ENCODE results near the gene XPO1. TPM values are rescaled to one million over a fixed set of nuclear protein-coding genes. Genes with fewer than 3 reads are reported as not detected.
"Not testable (repeated sequence)": the region's sequence is repeated elsewhere in the genome, so short reads cannot be mapped to it uniquely, and the experiment has no call there.

Gene XPO1, protein sequence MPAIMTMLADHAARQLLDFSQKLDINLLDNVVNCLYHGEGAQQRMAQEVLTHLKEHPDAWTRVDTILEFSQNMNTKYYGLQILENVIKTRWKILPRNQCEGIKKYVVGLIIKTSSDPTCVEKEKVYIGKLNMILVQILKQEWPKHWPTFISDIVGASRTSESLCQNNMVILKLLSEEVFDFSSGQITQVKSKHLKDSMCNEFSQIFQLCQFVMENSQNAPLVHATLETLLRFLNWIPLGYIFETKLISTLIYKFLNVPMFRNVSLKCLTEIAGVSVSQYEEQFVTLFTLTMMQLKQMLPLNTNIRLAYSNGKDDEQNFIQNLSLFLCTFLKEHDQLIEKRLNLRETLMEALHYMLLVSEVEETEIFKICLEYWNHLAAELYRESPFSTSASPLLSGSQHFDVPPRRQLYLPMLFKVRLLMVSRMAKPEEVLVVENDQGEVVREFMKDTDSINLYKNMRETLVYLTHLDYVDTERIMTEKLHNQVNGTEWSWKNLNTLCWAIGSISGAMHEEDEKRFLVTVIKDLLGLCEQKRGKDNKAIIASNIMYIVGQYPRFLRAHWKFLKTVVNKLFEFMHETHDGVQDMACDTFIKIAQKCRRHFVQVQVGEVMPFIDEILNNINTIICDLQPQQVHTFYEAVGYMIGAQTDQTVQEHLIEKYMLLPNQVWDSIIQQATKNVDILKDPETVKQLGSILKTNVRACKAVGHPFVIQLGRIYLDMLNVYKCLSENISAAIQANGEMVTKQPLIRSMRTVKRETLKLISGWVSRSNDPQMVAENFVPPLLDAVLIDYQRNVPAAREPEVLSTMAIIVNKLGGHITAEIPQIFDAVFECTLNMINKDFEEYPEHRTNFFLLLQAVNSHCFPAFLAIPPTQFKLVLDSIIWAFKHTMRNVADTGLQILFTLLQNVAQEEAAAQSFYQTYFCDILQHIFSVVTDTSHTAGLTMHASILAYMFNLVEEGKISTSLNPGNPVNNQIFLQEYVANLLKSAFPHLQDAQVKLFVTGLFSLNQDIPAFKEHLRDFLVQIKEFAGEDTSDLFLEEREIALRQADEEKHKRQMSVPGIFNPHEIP (N-terminal part only)
- polyA plus RNA-seq (2013, experiment 1 of 2), result 155 TPM
- polyA plus RNA-seq (2013, experiment 2 of 2), result 153 TPM

DNA sequence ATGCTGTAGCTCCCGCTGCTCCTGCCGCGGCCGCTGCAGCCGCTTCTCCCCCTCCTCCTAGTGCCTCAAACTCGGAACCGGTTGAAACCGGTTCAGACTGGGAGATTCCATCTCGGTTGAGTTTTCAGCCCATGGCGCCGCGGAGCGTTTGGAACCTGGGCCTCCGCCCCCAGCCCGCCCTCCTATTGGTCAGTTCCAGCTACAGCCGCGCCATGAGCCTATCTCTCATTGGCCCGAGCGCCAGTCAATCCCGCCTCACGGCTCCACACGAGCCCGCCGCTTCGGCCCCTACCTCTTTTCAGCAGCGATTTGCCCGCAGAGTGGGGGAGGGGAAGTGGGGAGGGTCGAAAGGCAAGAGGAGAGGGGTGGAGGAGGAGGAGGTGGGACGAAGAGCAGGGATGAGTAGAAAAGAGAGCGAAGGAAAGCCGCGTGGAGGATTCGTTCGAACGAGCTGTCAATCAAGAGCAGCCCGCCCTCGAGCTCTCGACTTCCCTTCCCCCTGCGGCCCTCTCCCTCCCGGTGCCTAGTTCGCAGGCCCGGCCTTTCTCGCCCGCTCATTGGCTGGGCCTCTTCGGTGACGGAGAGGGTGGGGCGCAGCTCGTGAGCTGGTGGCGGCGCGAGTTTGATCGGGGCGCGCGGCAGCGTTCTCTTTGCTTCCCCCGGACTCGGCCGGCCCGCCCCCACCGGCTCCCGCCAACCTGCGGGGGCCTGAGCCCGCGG lies at the start of gene XPO1:
Gene XPO1, minus strand, starts transcription at position 157 of the 720 bp plus-strand sequence. CDS start 4,459 bp downstream, outside the sequence.
- H3K4me2 ChIP-seq (ENCODE audit: low read length), result peak within 1 kb of the TSS; percentile 69
- no peak within 1 kb of the TSS for H2BK15ac ChIP-seq (replicated peaks; ENCODE audit: low read depth)
- DNase-seq, result peak; percentile 100
- H3K4me1 ChIP-seq (ENCODE audit: control insufficient read depth, low read depth, low read length), result peaks cover 3% of the 10 kb centered on the region
- no peaks in the 10 kb centered on the region for H3K27me3 ChIP-seq (ENCODE audit: insufficient read depth, low read length, poor library complexity)
- peak within 1 kb of the TSS; percentile 83 for H3K23ac ChIP-seq (ENCODE audit: low read length)
- H4K5ac ChIP-seq (ENCODE audit: low read length), result peak within 1 kb of the TSS; percentile 56
- peak within 1 kb of the TSS; percentile 81 for H2BK5ac ChIP-seq (ENCODE audit: low read length)
- H3K56ac ChIP-seq (ENCODE audit: low read length), result peak within 1 kb of the TSS; percentile 98
- H2BK120ac ChIP-seq (ENCODE audit: low read depth, low read length), result peak within 1 kb of the TSS; percentile 82
- H4K8ac ChIP-seq (ENCODE audit: low read depth, low read length), result peak within 1 kb of the TSS; percentile 93
- H3K79me1 ChIP-seq (ENCODE audit: low read length), result no peaks in the 10 kb centered on the region
- H3K4me3 ChIP-seq (ENCODE audit: low read length), result peak within 1 kb of the TSS; percentile 99
- H3K27ac ChIP-seq (ENCODE audit: low read depth, low read length), result peak within 1 kb of the TSS; percentile 95
- H3K18ac ChIP-seq (ENCODE audit: low read length), result peak within 1 kb of the TSS; percentile 99
- peaks cover 38% of the 10 kb centered on the region for H3K79me2 ChIP-seq (ENCODE audit: control insufficient read depth, insufficient read depth, low read length)
- H2AK5ac ChIP-seq (ENCODE audit: low read length), result peak within 1 kb of the TSS; percentile 89
- peak within 1 kb of the TSS; percentile 99 for H3K9ac ChIP-seq (ENCODE audit: low read length)
- peak within 1 kb of the TSS; percentile 100 for H3K4ac ChIP-seq (ENCODE audit: low read depth, low read length)
- no peaks in the 10 kb centered on the region for H3K36me3 ChIP-seq (ENCODE audit: control insufficient read depth, insufficient read depth, low read length)
- no CpG with 5 or more reads among the region's 65 CpGs for WGBS (ENCODE audit: extremely low coverage, insufficient coverage, low lambda C conversion rate)

DNA sequence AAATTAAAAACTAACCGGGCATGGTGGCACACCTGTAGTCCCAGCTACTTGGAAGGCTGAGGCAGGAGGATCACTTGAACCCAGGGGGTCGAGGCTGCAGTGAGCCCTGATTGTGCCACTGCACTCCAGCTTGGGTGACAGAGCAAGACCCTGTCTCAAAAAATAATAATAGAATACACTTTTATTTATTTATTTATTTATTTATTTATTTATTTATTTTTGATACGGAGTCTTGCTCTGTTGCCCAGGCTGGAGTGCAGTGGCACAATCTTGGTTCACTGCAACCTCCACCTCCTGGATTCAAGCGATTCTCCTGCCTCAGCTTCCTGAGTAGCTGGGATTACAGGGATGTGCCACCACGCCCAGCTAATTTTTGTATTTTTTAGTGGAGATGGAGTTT lies 48.8 kb upstream of the XPO1 start:
- not testable (repeated sequence) for H2BK5ac ChIP-seq (ENCODE audit: low read length); H4K8ac ChIP-seq (ENCODE audit: low read depth, low read length); H3K4ac ChIP-seq (ENCODE audit: low read depth, low read length); H3K4me2 ChIP-seq (ENCODE audit: low read length); H4K5ac ChIP-seq (ENCODE audit: low read length); H3K79me1 ChIP-seq (ENCODE audit: low read length); H3K56ac ChIP-seq (ENCODE audit: low read length); DNase-seq; H2BK120ac ChIP-seq (ENCODE audit: low read depth, low read length); H2BK15ac ChIP-seq (replicated peaks; ENCODE audit: low read depth); H3K4me3 ChIP-seq (ENCODE audit: low read length); H3K79me2 ChIP-seq (ENCODE audit: control insufficient read depth, insufficient read depth, low read length); H3K27ac ChIP-seq (ENCODE audit: low read depth, low read length); H3K36me3 ChIP-seq (ENCODE audit: control insufficient read depth, insufficient read depth, low read length); H3K23ac ChIP-seq (ENCODE audit: low read length); H3K27me3 ChIP-seq (ENCODE audit: insufficient read depth, low read length, poor library complexity); H3K18ac ChIP-seq (ENCODE audit: low read length); H2AK5ac ChIP-seq (ENCODE audit: low read length); H3K9ac ChIP-seq (ENCODE audit: low read length); H3K4me1 ChIP-seq (ENCODE audit: control insufficient read depth, low read depth, low read length)
- WGBS (ENCODE audit: extremely low coverage, insufficient coverage, low lambda C conversion rate), result no CpG with 5 or more reads among the region's 5 CpGs

DNA sequence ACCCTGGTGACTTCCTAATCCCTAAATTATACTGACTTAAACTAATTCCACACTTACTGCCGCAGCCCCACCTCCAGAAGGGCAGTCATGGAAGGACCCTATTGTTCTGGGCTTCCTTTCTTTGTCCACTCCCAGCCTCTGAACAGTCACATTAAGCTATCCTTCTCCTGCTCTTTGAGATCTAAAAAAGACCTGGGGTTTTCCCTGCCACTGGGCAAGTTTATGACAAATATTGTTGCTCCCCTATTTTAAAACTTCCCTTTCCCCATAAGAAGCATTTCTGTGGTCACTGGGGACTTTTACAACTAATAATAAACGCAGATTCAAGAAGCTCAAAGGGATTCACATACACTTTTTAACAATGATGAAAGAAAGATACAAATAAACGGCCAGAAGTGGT lies 47.2 kb upstream of the XPO1 start:
- Histone ChIP-seq H3K4me3 (ENCODE audit: low read length) (no peak overlapping the region), H3K27ac (ENCODE audit: low read depth, low read length) (no peak overlapping the region), H2BK5ac (ENCODE audit: low read length) (no peak overlapping the region), H3K23ac (ENCODE audit: low read length) (no peak overlapping the region), H3K36me3 (ENCODE audit: control insufficient read depth, insufficient read depth, low read length) (no peaks in the 10 kb centered on the region), H3K9ac (ENCODE audit: low read length) (no peak overlapping the region), H3K4me2 (ENCODE audit: low read length) (no peak overlapping the region), H4K5ac (ENCODE audit: low read length) (no peak overlapping the region), H3K18ac (ENCODE audit: low read length) (no peak overlapping the region), H3K79me1 (ENCODE audit: low read length) (no peaks in the 10 kb centered on the region), H3K79me2 (ENCODE audit: control insufficient read depth, insufficient read depth, low read length) (no peaks in the 10 kb centered on the region), H2BK15ac (replicated peaks; ENCODE audit: low read depth) (no peak overlapping the region), H2AK5ac (ENCODE audit: low read length) (no peak overlapping the region), H3K27me3 (ENCODE audit: insufficient read depth, low read length, poor library complexity) (no peaks in the 10 kb centered on the region), H4K8ac (ENCODE audit: low read depth, low read length) (no peak overlapping the region), H3K56ac (ENCODE audit: low read length) (no peak overlapping the region), H3K4me1 (ENCODE audit: control insufficient read depth, low read depth, low read length) (peaks cover 4% of the 10 kb centered on the region), H3K4ac (ENCODE audit: low read depth, low read length) (no peak overlapping the region), H2BK120ac (ENCODE audit: low read depth, low read length) (no peak overlapping the region)
- WGBS (ENCODE audit: extremely low coverage, insufficient coverage, low lambda C conversion rate), result no CpG with 5 or more reads among the region's 3 CpGs
- DNase-seq, result no peak

DNA sequence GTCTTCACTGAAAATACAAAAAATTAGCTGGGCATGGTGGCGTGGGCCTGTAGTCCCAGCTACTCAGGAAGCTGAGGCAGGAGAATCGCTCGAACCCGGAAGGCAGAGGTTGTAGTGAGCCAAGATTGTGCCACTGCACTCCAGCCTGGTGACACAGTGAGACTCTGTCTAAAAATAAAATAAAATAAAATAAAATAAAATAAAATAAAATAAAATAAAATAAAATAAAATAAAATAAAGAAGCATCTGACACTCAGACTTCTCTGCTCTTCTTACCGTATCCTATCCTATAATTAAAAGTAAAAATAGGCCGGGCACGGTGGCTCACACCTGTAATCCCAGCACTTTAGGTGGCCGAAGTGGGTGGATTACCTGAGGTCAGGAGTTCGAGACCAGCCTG lies 46.2 kb upstream of the XPO1 start:
- H3K27ac ChIP-seq (ENCODE audit: low read depth, low read length); H3K79me2 ChIP-seq (ENCODE audit: control insufficient read depth, insufficient read depth, low read length); H4K8ac ChIP-seq (ENCODE audit: low read depth, low read length); H3K18ac ChIP-seq (ENCODE audit: low read length); H3K9ac ChIP-seq (ENCODE audit: low read length); H4K5ac ChIP-seq (ENCODE audit: low read length); DNase-seq; H3K4ac ChIP-seq (ENCODE audit: low read depth, low read length); H3K4me2 ChIP-seq (ENCODE audit: low read length); H3K4me1 ChIP-seq (ENCODE audit: control insufficient read depth, low read depth, low read length); H2BK120ac ChIP-seq (ENCODE audit: low read depth, low read length); H3K36me3 ChIP-seq (ENCODE audit: control insufficient read depth, insufficient read depth, low read length); H3K56ac ChIP-seq (ENCODE audit: low read length); H3K27me3 ChIP-seq (ENCODE audit: insufficient read depth, low read length, poor library complexity); H3K79me1 ChIP-seq (ENCODE audit: low read length); H2BK15ac ChIP-seq (replicated peaks; ENCODE audit: low read depth); H3K23ac ChIP-seq (ENCODE audit: low read length); H3K4me3 ChIP-seq (ENCODE audit: low read length); H2AK5ac ChIP-seq (ENCODE audit: low read length); H2BK5ac ChIP-seq (ENCODE audit: low read length): not testable (repeated sequence)
- WGBS (ENCODE audit: extremely low coverage, insufficient coverage, low lambda C conversion rate), result no CpG with 5 or more reads among the region's 9 CpGs

DNA sequence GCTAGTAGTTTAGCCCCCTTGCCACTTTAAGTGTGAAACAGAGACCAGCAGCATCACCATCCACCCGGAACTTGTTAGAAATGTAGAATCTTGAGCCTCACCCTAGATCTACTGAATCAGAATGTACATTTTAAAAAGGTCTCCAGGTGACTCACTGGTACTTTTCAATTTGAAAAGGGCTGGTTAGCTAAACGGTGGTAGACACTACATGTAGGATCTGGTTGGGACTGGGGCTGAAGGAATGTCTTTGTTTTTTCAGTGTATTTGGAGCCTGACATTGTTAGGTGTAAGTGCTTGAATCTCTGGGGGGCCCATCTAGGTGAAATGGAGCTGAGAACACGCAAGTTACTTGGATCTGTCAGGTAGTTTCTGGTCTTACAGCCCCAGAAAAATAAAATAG lies 44.0 kb upstream of the XPO1 start:
- H3K27me3 ChIP-seq (ENCODE audit: insufficient read depth, low read length, poor library complexity), result no peaks in the 10 kb centered on the region
- H3K9ac ChIP-seq (ENCODE audit: low read length), result no peak overlapping the region
- peaks cover 4% of the 10 kb centered on the region for H3K4me1 ChIP-seq (ENCODE audit: control insufficient read depth, low read depth, low read length)
- no peak overlapping the region for H3K23ac ChIP-seq (ENCODE audit: low read length)
- H3K18ac ChIP-seq (ENCODE audit: low read length), result no peak overlapping the region
- H3K4me2 ChIP-seq (ENCODE audit: low read length), result no peak overlapping the region
- H3K79me2 ChIP-seq (ENCODE audit: control insufficient read depth, insufficient read depth, low read length), result no peaks in the 10 kb centered on the region
- no CpG with 5 or more reads among the region's 3 CpGs for WGBS (ENCODE audit: extremely low coverage, insufficient coverage, low lambda C conversion rate)
- no peak overlapping the region for H2AK5ac ChIP-seq (ENCODE audit: low read length)
- DNase-seq, result peak; percentile 75
- H2BK120ac ChIP-seq (ENCODE audit: low read depth, low read length), result no peak overlapping the region
- H2BK5ac ChIP-seq (ENCODE audit: low read length), result no peak overlapping the region
- H3K56ac ChIP-seq (ENCODE audit: low read length), result peak overlapping the region; percentile 30
- H3K27ac ChIP-seq (ENCODE audit: low read depth, low read length), result no peak overlapping the region
- no peak overlapping the region for H4K5ac ChIP-seq (ENCODE audit: low read length)
- H4K8ac ChIP-seq (ENCODE audit: low read depth, low read length), result no peak overlapping the region
- H3K4ac ChIP-seq (ENCODE audit: low read depth, low read length), result no peak overlapping the region
- no peaks in the 10 kb centered on the region for H3K36me3 ChIP-seq (ENCODE audit: control insufficient read depth, insufficient read depth, low read length)
- H3K79me1 ChIP-seq (ENCODE audit: low read length), result no peaks in the 10 kb centered on the region
- H3K4me3 ChIP-seq (ENCODE audit: low read length), result no peak overlapping the region
- no peak overlapping the region for H2BK15ac ChIP-seq (replicated peaks; ENCODE audit: low read depth)
